Adrenal gland (tissue), 12 donors: ENCODE measurements around the gene TPGS1. TPM values are rescaled to one million over a fixed set of nuclear protein-coding genes. Genes with fewer than 3 reads are reported as not detected.

Source experiments
- DNase-seq, 7 donors: peaks; one replicate each; pipeline ENCODE4 v3.0.0-alpha.2; 2019 to 2020
- H3K27ac ChIP-seq, 5 donors: fragments of 200-600 bp; sonication (generic) in 4 of 5; 1 replicate in 3 of 5; 2 replicates in 2 of 5; pipeline versions ENCODE4 v1.5.1 to v1.8.0; 2016 to 2020; ENCODE audit warnings: mild to moderate bottlenecking in 1 of 5
- H3K27me3 ChIP-seq: fragments of 200-600 bp; 2 replicates; pipeline ENCODE4 v1.8.0; 2021
- H3K36me3 ChIP-seq, 2 donors: fragments of 200-600 bp; replicated peaks in 1 of 2; 1 replicate in 1 of 2; 2 replicates in 1 of 2; pipeline versions ENCODE4 v1.5.1 to v1.8.0; 2018 to 2022
- H3K4me1 ChIP-seq, 2 donors: fragments of 200-600 bp; replicated peaks in 1 of 2; 1 replicate in 1 of 2; 2 replicates in 1 of 2; pipeline versions ENCODE4 v1.5.1 to v1.8.0; 2018 to 2021
- H3K4me3 ChIP-seq, 4 donors: fragments of 200-600 bp; sonication (generic) in 3 of 4; one replicate each; pipeline ENCODE4 v1.5.1; 2016 to 2018
- H3K9me3 ChIP-seq, 3 donors: fragments of 200-600 bp; sonication (generic) in 1 of 3; replicated peaks in 1 of 3; 1 replicate in 2 of 3; 2 replicates in 1 of 3; pipeline versions ENCODE4 v1.5.1 to v1.8.0; 2016 to 2021
- POLR2A ChIP-seq, 2 donors: fragments of 450-650 bp; IDR thresholded peaks; one replicate each; pipeline ENCODE4 v1.6.1; 2017; ENCODE audit warnings: antibody characterized with exemption in 2 of 2, mild to moderate bottlenecking in 2 of 2, moderate library complexity in 1 of 2
- WGBS, 4 donors: extraction: QIAGEN DNeasy Blood & Tissue Kit in 2 of 4; methylation state at CpG; one replicate each; pipeline versions ENCODE4 v1.1.5 to v1.1.7; 2013 to 2017; 5-methylcytosine and 5-hydroxymethylcytosine counted together
- intact Hi-C, 2 donors: fragments of 100-400 bp; cut with DNase I; formaldehyde crosslinking; loops; one replicate each; pipeline versions ENCODE4 v1.14.1 to v1.15.0; 2022 to 2023
- polyA plus RNA-seq, 3 donors: library from polyadenylated mRNA; stranded (reverse); fragments of 200-250 nt in 2 of 3; fragments of 350-450 nt in 1 of 3; fragmentation: Illumina TruSeq in 1 of 3; extraction: RNeasy Lipid Tissue Mini Kit (QIAGEN cat#74804) in 1 of 3; gene quantifications; one replicate each; pipeline ENCODE4 v1.2.3, GENCODE V29; 2013 to 2014
- total RNA-seq, 9 donors: library from RNA; depleted of rRNA in 4 of 9; stranded (reverse); fragments of >200 nt in 4 of 9; fragments of 120-200 nt in 1 of 9; fragmentation: NEBNext Ultra II Directional in 1 of 9; extraction: Animal tissue kit (Norgen Biotek cat#: 25700) in 1 of 9; gene quantifications; one replicate each; pipeline versions ENCODE4 v1.1.0 to v1.2.4, GENCODE V29; 2013 to 2023
- TF ChIP-seq, protein P1 (sequence below), 6 experiments: fragments of 450-650 bp in 4 of 6; fragments of 200-600 bp in 2 of 6; sonication (generic) in 1 of 6; IDR thresholded peaks; 1 replicate in 5 of 6; 2 replicates in 1 of 6; pipeline versions ENCODE4 v1.5.1 to v1.8.0; 2016 to 2021; ENCODE audit warnings: antibody characterized with exemption in 6 of 6, mild to moderate bottlenecking in 2 of 6, moderate library complexity in 1 of 6
- donor health status: healthy with polysubstance abuse.
- donor health status: Bipolar disorder and iron deficiency.
- donor health status: DM: yes; HTN: yes; CAD: no.
- donor health status: DM: no; HTN: no; CAD: no.
- donor health status: DM: no; HTN: no; CAD: no.
- donor health status: DM: yes; HTN: yes; CAD: no.

TPGS1 gene
- total and polyA plus RNA-seq, 12 donors: 0.07 to 123 (median 36.7) TPM

DNA sequence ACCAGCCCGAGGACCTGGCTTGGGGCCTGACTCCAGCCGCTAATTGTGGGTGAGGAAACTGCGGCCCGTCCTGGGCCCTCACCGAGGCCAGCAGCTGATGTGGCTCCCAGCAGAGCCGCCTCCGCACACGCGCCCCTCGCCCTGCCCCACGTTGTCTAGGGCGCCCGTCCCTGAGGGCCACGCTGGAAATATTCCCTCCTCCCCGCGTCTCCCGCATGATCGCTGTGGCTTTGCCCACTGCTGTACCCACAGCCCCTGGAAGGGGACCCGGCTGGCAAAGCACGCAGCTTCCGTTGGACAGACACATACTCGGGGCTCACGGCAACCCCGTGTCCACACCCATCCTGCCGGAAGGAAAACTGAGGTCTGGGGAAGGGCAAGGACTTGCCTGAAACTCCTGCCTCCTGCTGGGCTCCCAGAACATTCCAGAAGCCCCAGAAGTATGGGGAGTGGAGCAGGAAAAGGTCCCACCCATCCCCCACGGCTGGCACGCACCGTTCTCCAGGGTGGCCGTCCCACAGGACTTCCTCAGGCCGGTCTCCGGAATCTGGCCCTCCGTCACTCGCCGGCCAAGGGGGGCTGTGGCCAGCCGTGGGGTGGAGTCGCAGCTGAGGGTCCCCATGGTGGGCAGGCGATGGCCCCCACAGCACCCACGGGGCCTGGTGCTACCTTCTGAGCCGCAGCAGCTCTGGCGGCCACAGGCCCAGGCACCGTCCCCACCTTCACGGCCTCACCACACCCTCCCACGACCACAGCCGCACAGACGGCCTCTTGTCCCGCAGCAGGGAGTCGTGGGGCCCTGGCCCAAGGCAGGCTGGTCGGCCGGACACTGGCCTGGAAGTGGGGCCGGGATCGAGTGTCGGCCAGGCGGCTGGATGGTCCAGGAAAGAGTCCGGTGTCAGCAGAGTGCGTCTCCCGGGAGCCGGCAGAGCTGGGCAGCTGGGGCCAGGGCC lies 32.9 kb upstream of the TPGS1 start:
- no peaks in the 10 kb centered on the region for H3K27me3 ChIP-seq
- peak overlapping the region in 1 of 5 donors; percentile 76 for H3K27ac ChIP-seq
- DNase-seq: peak in 2 of 7 donors; percentile 24 to 49
- H3K4me3 ChIP-seq: no peak overlapping the region
- intact Hi-C loops: no loop called here
- H3K4me1 ChIP-seq: no peaks in the 10 kb centered on the region
- 64 to 84% (median 69%) methylated on average over 17 to 57 of the region's 57 CpGs for WGBS, 4 donors
- TF ChIP-seq, protein P1, sequence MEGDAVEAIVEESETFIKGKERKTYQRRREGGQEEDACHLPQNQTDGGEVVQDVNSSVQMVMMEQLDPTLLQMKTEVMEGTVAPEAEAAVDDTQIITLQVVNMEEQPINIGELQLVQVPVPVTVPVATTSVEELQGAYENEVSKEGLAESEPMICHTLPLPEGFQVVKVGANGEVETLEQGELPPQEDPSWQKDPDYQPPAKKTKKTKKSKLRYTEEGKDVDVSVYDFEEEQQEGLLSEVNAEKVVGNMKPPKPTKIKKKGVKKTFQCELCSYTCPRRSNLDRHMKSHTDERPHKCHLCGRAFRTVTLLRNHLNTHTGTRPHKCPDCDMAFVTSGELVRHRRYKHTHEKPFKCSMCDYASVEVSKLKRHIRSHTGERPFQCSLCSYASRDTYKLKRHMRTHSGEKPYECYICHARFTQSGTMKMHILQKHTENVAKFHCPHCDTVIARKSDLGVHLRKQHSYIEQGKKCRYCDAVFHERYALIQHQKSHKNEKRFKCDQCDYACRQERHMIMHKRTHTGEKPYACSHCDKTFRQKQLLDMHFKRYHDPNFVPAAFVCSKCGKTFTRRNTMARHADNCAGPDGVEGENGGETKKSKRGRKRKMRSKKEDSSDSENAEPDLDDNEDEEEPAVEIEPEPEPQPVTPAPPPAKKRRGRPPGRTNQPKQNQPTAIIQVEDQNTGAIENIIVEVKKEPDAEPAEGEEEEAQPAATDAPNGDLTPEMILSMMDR (IDR thresholded peaks at IDR 0.05): no peak
- no peak for TF ChIP-seq POLR2A (IDR thresholded peaks at IDR 0.05)
- no peaks in the 10 kb centered on the region for H3K9me3 ChIP-seq
- H3K36me3 ChIP-seq: no peaks in the 10 kb centered on the region

DNA sequence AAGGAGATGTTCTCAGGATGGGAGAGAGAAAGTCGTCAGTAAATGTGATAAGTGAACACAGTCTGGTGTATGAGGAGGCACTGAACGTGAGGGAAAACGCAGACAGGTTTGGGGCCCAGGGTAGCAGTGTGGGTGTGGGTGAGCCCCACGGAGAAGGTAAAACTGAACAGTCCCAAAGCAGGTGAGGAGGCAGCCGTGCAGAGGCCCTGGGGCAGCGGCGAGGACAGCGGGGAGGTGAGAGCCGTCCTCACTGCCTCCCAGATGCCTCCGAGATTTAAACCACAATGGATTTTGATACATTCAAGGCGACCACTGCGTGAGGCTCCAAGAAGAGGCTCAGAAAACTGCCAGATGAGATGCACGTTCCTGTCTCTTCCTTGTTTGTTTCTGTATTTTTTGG lies 31.9 kb upstream of the TPGS1 start:
- Histone ChIP-seq H3K4me1 (peaks cover 0 to 6% of the 10 kb centered on the region in 2 donors), H3K36me3 (no peaks in the 10 kb centered on the region), H3K9me3 (no peaks in the 10 kb centered on the region), H3K27me3 (no peaks in the 10 kb centered on the region), H3K4me3 (no peak overlapping the region), H3K27ac (peak overlapping the region in 1 of 5 donors; percentile 76)
- TF ChIP-seq, protein P1 (IDR thresholded peaks at IDR 0.05): no peak
- no peak for TF ChIP-seq POLR2A (IDR thresholded peaks at IDR 0.05)
- intact Hi-C loops: no loop called here
- 80 to 86% (median 83%) methylated on average over 13 of the region's 13 CpGs for WGBS, 4 donors
- DNase-seq: no peak

DNA sequence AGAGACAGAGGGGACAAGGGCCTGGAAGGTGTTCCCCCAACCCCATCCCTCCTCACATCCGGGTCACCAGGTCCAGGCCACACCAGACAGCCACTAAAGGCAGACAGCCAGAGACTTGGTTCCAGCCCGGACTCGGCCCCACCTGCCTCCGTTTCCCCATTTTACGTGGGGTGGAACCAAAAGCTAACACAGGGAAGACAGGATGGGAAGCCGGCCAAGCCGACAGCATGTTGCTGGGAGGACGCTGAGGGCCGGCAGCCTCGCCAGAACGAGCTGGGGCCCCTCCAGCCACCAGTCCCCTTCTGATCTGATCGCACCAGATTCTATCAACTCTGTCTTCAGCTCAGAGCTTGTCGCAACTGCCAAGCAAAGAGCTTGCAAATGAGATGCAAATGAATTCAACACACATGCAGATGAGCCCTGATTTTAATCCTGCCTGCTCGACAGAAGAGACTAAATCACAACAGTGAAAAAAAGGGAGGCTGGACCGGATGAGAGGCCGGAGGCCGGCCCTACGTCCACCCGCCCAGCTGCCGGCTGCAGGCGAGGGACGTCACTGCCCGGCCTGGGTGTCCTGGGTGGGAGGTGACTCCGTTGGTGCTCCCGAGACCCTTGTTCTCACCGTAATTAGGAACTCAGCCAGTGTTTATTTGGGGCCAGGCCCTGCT lies 28.9 kb upstream of the TPGS1 start:
- no peak overlapping the region for H3K27ac ChIP-seq
- intact Hi-C loops: no loop called here
- no peaks in the 10 kb centered on the region for H3K36me3 ChIP-seq
- no peak overlapping the region for H3K4me3 ChIP-seq
- H3K4me1 ChIP-seq: peaks cover 0 to 6% of the 10 kb centered on the region in 2 donors
- TF ChIP-seq POLR2A (IDR thresholded peaks at IDR 0.05): no peak
- TF ChIP-seq, protein P1 (IDR thresholded peaks at IDR 0.05): no peak
- WGBS, 4 donors: 80 to 84% (median 82%) methylated on average over 18 to 26 of the region's 26 CpGs
- no peak for DNase-seq
- H3K27me3 ChIP-seq: no peaks in the 10 kb centered on the region
- no peaks in the 10 kb centered on the region for H3K9me3 ChIP-seq

DNA sequence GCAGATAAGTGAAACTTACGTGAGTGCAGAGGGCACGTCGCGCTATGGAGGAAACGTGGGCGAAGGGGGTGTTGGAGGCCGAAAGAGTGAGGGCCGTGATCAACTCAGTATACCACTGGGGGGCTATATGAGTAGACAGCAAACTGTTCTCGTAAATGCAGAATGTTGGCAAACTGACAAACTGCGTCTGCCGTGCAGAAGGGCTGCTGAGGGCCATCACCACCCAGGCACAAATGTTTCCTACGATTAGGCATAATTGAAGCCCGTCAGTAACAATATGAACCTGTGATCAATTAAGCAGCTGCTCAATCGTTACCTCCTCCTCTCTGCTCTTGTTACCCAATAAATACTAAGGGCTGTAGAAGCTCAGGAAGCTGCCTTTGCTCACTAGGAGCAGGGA lies 28.3 kb upstream of the TPGS1 start:
- no peak for TF ChIP-seq POLR2A (IDR thresholded peaks at IDR 0.05)
- no peak for DNase-seq
- intact Hi-C loops: no loop called here

More for the DNA sequence above, 28.3 kb upstream of the TPGS1 start:
- WGBS, 4 donors: 63 to 83% (median 78%) methylated on average over 14 of the region's 14 CpGs
- no peaks in the 10 kb centered on the region for H3K27me3 ChIP-seq
- H3K4me1 ChIP-seq: peaks cover 0 to 6% of the 10 kb centered on the region in 2 donors
- H3K9me3 ChIP-seq: no peaks in the 10 kb centered on the region
- H3K36me3 ChIP-seq: no peaks in the 10 kb centered on the region
- no peak overlapping the region for H3K27ac ChIP-seq
- no peak overlapping the region for H3K4me3 ChIP-seq
